ENCODE results near the gene ZNF770.

- TF ChIP-seq, protein P1, sequence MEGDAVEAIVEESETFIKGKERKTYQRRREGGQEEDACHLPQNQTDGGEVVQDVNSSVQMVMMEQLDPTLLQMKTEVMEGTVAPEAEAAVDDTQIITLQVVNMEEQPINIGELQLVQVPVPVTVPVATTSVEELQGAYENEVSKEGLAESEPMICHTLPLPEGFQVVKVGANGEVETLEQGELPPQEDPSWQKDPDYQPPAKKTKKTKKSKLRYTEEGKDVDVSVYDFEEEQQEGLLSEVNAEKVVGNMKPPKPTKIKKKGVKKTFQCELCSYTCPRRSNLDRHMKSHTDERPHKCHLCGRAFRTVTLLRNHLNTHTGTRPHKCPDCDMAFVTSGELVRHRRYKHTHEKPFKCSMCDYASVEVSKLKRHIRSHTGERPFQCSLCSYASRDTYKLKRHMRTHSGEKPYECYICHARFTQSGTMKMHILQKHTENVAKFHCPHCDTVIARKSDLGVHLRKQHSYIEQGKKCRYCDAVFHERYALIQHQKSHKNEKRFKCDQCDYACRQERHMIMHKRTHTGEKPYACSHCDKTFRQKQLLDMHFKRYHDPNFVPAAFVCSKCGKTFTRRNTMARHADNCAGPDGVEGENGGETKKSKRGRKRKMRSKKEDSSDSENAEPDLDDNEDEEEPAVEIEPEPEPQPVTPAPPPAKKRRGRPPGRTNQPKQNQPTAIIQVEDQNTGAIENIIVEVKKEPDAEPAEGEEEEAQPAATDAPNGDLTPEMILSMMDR (IDR thresholded peaks at IDR 0.05; ENCODE audit: insufficient read depth, low read length): no peak
- no peak for TF ChIP-seq GABPA (IDR thresholded peaks at IDR 0.05; ENCODE audit: low read depth)
These were observed 43.2 kb downstream of the ZNF770 start for GRCh38 chr15:34944936-34945335.

Data from HL-60 (cell line).